ENCODE measurements around the gene RAD51B. TPM values are rescaled to one million over a fixed set of nuclear protein-coding genes. Genes with fewer than 3 reads are reported as not detected.
"Not testable (repeated sequence)": the region's sequence is repeated elsewhere in the genome, so short reads cannot be mapped to it uniquely, and the experiment has no call there.

RAD51B gene
- total RNA-seq, 1 donor from 2014 or later: 3.2 TPM

DNA sequence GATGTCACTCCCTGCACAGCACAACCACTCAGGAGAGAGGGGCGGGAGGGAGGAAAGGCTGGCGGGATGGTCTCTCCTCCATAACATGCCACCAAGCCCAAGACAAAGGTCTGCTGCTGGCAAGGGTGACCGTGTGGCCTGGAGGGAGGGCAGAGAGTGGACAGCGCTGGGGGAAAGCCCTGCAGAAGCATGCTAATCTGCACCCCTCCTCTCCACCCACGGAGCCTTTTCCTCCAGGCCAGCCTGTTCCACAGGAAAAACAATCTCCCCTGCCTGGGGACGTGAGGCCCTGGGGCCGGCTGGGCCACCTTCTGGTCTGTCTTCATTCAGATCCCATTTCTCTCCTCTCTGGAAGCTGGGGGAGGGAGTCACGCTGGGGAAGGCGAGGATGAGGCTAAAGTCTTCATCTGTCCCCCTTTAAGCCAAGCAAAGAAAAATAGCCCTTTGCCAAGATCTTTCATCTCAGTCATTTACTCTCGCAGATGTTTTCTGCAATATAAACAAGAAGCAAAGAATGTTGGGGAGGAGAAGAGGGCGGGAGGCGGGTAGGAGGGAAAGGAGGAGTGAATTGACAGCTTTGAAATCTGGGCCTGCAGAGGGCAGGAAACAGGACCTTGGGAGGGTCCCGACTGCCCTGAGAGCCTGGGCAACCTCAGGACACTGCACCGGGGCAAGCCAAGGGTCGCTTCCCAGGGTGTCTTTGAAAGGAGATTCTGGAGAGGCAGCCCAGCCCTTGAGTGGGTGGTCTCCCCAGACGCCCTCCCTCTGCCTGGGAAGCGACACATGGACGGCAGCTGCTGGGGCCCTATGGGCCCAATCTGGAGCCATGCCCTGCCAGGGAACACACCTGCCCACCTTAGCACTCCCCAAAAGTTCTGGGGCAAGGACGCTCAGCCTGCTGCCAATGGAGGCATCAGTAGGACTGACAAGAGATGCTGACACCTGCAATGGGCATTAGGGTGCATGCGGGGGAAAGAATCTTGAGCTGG, 839.7 kb downstream of the RAD51B start:
- DNase-seq: peak; percentile 37
- intact Hi-C loops (cut with micrococcal nuclease): no loop called here

DNA sequence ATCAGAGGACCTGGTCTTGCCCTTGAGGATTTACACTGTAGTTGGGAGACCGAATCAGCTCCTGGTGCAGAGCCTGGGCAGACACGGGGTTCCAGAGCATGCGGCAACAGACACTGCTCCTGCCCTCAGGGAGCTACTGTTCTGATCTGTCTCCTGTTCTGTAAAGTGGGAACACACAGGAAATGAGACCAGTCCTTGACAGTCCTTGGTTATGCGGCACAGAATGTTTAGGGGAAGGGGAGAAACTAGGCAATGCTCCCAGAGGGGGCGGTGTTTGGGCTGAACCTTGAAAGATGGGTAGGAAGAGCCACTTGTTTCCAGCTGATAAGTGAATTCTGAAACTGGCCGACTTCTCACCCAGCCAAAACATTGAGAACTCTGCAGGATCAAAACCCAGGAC, 840.9 kb downstream of the RAD51B start:
- ATAC-seq (no peak), DNase-seq (no peak)
- intact Hi-C loops (cut with micrococcal nuclease): no loop called here

More for the DNA sequence above, 839.7 kb downstream of the RAD51B start:
- ATAC-seq: peak; percentile 51

DNA sequence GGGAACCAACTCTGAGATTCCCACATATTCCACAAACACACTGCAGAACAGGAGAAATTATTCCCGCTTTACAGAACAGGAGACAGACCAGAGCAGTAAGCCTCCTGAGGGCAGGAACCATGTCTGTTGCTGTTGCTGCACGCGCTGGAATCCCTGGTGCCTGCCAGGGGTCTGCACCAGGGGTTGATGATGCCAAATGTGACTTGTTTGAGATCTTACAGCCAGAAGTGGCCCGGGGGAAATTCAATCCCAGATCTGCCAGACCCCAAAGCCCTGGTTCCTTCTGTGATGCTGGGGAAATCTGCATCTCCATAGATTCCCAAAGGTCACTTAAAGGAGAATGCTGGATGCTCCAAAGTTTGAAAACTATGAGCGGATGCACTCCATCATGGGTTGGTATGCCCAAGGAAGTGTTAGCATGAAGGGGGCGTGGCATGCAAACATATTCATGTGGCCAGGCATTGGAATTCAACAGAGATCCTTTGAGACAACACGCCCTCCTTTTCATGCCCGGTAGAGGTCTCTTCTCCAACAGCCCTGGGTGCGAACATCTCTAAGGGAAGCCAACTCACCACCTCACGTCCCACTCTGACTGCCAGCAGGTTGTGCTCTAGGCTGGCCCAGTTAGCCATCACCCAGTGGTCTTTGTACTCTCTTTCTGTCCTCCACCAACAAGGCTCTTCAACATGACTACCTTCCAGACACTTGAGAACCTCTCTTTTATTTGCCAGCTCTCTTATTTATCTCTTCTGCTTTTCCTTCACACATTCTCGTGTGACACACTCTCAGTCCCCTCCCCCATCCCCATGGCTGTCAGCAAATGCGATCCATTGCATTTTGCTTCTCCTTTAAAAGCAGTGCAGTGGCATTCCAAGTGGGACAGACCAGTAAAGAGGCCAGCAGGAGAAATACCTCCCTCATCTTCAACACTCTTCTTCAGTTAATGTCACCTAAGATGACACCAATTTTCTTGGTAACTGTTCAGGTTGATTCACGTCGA, 841.9 kb downstream of the RAD51B start:
- DNase-seq (no peak), ATAC-seq (peak; percentile 23)
- intact Hi-C loops (cut with micrococcal nuclease): no loop called here

DNA sequence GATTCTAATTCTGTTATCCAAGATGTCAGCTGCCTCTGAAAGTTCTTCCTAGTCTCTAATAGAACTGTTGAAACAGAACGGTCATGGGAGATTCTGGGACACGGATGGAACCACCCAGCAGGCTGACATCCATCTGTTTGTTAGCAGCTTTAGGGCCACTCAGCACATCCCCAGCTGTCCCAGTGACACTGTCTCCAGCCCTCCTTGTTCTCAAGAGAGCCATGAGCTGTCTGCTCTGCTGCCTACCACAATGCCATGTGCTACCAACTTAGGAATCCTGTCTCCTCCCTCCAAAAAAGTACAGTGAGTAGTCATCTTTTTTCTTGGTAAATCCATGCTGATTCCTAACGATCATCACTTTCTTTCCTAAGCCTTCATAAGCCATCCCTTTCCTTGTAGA, 842.8 kb downstream of the RAD51B start:
- intact Hi-C loops (cut with micrococcal nuclease): no loop called here
- DNase-seq (no peak), ATAC-seq (no peak)

DNA sequence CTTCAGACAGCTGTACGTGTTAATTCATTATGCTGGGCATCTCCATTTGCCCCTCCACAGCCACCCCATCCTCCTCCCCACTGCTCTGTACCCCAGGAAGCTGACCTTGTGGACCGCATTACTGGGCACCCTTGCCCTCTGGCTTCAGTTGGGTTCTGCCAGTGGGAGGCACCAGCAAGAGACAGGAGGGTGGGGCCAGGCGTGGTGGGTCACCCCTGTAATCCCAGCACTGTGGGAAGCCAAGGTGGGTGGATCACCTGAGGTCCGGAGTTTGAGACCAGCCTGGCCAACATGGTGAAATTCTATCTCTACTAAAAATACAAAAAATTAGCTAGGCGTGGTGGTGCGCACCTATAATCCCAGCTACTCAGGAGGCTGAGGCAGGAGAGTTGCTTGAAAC, 843.2 kb downstream of the RAD51B start:
- intact Hi-C loops (cut with micrococcal nuclease); DNase-seq: not testable (repeated sequence)

DNA sequence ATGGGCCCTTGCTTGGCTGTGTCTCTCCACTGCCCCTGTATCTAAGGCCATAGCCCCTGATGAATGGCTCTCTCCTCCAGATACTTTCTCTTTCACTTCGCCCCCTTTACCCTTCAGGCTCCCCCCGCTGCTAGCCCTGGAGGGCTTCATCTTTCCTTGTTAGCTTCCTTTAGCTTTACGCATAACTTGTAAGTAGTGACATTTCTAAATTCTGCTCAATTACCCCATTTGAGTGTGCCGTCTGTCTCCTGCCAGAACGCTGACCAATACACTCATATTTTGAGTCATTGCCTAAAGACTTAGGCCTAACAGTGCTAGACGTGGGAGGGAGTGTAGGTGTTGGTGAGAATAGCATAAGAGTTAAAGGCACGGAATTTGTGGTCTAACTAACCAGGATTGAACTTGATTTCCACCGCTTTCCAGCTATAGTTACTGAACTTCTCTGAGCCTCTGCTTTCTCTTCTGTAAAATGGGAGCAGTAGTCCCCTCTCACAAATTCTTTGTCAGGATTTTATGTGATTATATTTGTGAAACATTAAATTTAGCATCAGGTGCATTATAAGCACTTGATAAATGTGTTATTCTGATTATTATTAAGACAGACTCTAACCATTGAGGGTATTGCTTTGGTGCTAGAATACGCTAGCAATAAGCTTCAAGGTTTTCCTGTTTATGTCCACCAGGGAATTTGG, 844.0 kb downstream of the RAD51B start:
- intact Hi-C loops (cut with micrococcal nuclease): no loop called here
- DNase-seq: no peak
- no peak for ATAC-seq

More for the DNA sequence above, 843.2 kb downstream of the RAD51B start:
- ATAC-seq: not testable (repeated sequence)

DNA sequence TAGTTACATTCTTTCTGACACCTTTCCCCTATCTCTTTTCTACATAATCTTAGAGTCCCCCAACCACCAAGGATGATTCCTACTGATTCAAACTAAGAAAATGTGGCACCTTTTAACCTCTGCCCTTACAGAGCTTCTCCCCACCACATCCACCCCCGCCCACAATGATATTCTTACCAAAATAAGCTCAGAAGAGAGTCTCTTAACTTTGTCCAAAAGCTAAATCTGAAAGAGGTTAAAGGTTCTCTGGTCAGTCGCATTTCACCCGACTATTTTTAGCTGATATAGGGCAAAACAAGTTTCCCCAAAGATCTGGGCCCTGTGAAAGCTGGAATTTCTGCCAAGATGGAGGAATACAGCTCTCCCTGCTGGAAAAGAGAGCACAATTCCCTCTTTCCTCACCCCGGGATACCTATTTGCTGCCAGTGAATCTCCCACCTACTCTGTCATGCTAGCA, 844.7 kb downstream of the RAD51B start:
- peak; percentile 10 for ATAC-seq
- intact Hi-C loops (cut with micrococcal nuclease): no loop called here
- DNase-seq: no peak

DNA sequence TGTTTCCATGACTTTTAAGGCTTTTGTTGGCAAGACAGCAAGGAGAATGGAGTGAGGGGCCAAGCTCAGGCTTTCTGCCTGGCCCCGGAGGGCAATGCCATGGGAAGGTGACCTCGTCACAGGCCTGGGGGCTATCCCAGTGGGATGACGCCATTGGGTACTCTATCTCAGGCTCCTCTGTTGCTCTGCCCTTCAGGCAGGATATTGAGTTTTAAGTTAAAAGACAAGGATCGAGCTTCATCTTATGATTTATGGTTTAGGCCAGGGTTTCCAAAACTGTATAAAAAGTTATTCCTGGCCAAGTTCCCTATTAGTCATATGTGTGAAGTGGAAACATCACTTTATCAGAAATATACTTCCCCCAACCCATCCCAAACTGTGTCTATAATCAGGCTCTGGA, 845.6 kb downstream of the RAD51B start:
- intact Hi-C loops (cut with micrococcal nuclease): no loop called here
- ATAC-seq (no peak), DNase-seq (no peak)

DNA sequence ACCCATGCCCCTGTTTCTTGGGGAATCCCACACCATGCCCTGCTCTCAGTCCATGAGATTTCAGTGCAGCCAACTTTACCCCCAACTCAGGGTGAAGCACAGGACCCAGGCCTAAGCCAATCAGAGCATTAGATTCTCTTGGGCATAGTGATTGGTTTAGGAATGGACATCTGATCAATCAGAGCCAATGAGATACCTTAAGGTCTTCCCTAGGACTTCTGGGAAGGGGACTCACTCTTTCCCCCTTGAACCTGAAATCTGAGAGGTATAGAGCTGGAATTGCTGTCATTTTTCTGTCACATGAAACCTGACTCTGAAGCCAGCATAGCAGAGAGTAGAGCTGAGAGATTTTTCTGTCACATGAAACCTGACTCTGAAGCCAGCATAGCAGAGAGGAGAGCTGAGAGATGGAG, 846.2 kb downstream of the RAD51B start:
- intact Hi-C loops (cut with micrococcal nuclease): no loop called here
- DNase-seq (no peak), ATAC-seq (peak; percentile 12)

DNA sequence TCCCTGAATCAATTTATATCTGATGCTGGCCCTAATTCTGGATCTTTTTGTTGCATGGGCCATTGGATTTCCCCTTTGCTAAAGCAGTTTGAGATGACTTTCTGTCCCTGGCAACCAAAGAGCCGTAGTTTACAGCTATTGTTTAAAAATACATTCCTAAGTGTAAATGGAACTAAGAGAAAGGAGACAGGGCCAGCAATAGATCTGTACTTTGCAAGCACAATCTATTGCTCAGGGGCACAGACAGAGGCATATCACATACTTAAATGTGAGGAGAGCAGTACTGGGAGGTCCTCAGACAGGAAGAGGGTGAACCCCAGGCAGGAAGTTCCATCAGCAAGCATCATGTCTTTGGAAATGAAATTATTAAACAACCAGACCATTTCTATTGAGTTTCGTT, 846.7 kb downstream of the RAD51B start:
- DNase-seq (no peak), ATAC-seq (no peak)
- intact Hi-C loops (cut with micrococcal nuclease): no loop called here

DNA sequence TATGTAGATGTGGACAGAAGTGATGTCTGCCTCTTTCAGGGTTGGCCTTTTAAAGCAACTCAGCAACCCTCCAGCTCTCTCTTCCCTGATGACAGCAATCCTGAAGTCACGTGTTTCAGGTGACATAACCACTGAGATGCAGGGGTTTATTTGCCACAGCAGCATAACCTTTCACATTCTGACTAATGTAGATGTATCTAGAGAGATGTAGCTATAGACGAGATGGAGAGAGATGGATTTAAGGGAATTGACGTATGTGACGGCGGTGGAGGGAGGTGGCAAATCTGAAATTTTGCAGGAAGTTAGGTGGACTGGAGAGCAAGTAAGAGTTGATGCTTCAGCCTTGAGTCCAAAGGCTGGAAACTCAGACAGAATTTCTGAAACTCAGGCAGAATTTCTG, 847.3 kb downstream of the RAD51B start:
- intact Hi-C loops (cut with micrococcal nuclease): no loop called here
- DNase-seq: no peak
- ATAC-seq: no peak

DNA sequence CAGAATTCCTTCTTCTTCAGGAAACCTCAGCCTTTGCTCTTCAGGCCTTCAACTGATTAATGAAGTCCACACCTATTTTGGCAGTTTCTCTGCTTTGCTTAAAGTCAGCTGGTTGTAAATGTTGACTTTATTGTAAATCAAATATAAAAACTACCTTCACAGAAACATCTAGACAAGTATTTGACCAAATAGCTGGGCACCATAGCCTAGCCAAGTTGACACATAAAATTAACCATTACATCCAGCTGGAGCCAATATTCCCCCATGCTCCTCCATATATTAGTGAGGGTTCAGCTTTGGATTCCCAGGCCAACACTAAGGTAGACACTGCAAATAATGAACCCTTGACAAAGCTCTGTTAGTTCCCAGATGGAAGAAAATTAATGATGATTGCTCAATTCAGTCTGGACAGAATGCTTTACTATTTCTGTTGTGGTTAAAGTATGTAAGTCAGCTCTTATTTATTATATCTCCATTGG, 847.8 kb downstream of the RAD51B start:
- intact Hi-C loops (cut with micrococcal nuclease): no loop called here
- ATAC-seq (no peak), DNase-seq (no peak)

DNA sequence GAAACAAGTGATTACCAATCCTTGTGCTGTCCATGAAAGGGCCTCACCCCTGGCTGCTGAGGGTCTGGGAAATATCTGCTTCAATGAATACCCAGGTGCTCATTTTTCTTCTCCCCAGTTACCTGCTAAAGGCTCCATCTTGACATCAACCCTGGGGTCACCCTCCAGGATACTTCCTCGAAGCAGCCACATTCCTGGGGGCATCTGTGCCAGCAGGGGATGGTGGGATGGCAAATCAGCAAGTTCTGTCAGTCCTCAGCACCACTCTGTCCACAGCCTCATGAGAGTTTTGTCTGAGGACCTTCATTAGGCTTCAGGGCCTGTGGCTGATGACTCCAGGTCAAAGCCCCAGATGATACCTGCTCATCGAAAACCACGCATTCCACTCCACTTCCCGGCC, 848.4 kb downstream of the RAD51B start:
- DNase-seq (no peak), ATAC-seq (no peak)
- intact Hi-C loops (cut with micrococcal nuclease): no loop called here

DNA sequence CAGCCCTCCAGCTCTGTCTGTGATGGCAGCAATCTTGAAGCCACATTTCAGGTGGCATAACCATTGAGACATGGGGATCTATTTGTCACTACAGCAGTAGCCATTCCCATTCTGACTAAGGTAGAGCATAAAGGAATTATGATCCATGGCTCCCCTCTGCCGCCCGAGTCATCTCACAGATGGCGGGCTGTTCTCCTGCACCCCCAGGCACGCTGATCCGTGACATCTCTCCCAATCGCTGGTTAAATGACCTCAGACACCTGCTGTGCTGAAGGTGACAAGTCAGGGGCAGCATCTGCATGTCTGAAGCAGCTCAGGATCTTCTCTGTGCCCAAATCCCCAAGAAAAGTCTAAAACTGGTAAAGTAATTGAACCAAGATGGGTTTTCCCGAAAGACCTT, 849.0 kb downstream of the RAD51B start:
- ATAC-seq: no peak
- intact Hi-C loops (cut with micrococcal nuclease): no loop called here
- DNase-seq: no peak

DNA sequence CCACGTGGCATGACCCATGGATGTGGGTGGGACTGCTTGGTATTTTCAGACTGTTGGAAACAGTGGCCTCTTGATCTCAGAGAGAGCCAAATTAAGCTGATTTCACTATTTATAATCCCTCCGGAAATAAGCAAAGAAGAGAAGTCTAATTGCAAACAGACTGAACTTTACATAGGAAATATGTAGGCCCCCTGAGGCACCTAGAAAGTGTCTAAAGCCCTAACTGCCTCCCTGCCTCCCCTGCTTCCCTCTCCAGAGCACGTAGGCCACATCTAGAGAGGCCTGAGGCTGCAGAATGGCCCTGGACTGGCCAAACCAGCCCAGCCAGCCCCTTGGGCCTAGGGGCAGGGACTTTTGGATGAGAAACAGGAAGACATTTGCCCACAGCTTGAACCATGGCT, 849.5 kb downstream of the RAD51B start:
- ATAC-seq (no peak), DNase-seq (no peak)
- intact Hi-C loops (cut with micrococcal nuclease): no loop called here

DNA sequence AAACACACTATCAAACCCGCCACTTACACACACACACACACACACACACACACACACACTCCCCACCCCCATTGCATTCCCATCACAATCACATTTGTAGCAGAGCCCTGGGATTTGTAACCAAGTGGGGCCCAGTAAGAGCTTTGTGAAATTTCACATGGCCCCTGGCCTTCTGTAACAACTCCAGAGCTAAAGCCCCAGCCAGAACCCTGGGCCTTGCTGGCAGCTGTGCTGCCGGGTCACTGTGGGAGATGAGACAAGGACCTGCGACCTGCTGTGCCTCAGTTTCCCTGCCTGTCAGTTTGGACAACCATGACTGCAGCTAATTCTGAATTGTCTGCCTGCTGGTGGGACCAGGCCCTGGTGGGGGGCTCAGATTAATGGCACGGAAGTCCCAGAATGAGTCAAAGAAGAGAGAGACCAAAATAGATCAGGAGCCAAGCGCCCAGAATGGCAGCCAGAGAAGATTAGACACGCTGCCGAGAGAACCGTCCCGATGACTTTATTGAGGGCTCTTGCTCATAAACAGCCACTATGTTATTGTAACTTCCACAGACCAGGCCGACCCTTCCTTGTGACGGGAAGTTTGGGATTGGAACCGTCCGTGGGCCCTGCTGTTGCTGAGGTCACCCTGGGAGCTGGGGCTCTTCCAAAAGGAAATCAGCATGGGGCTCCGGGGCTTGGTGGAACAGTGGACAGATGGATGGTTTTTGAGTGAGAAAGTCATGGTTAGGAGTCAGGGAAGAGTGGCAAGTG, 850.2 kb downstream of the RAD51B start:
- peak; percentile 57 for DNase-seq
- intact Hi-C loops (cut with micrococcal nuclease): no loop called here

DNA sequence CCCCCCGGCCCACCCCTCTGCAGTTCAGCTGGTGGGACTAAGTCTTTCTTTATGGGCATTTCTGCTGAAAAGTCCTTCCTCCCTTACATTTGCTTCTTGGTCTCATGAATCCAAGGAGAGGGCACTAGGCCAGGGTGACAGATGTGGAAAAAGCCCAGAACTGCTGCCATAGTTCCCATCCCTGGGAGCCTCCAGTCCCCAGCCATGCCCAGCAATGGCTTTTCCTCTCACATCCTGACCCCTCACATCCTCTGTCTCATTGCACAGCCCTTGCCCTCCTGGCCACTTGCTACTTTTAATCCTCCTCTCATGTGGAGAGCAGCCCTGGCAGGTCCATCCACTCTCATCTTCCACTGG, 850.8 kb downstream of the RAD51B start:
- no peak for DNase-seq
- intact Hi-C loops (cut with micrococcal nuclease): no loop called here
- peak; percentile 6 for ATAC-seq

More for the DNA sequence above, 850.2 kb downstream of the RAD51B start:
- ATAC-seq: peak; percentile 60

DNA sequence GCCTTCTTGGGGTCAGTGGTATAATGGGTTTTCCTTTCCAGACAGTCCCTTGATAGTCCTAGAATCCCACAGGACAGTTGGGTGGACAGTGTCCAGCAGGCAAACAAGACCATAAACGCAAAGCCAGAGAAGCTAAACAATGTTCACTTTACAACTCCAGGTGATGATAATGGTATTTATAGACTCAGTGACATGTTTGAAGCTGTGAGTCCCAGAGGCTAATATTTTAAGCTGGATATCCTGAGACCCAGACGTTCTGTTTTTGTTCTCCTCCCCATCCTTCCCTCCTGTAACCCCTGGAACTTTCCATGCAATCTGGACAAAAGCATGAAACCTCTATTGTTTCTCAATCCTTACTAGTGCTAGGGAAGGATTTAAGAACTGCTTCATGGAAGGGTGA, 852.3 kb downstream of the RAD51B start:
- DNase-seq (no peak), ATAC-seq (peak; percentile 61)
- intact Hi-C loops (cut with micrococcal nuclease): no loop called here

Data from left ventricle myocardium superior (tissue), 1 donor.